SKM-1 treated with dmso at 0.1 percent for 144 hours (cell line): ENCODE results near the gene ELMOD1.
A peak's percentile ranks its signal among the peaks of the same experiment; 100 is the strongest.
"Not testable (repeated sequence)": the region's sequence is repeated elsewhere in the genome, so short reads cannot be mapped to it uniquely, and the experiment has no call there.

Experiments used
- DNase-seq: peaks from one replicate; lab custom pipeline; 2025; ENCODE audit not compliant: unreplicated experiment; lab: John Stamatoyannopoulos, UW

Gene ELMOD1

DNA sequence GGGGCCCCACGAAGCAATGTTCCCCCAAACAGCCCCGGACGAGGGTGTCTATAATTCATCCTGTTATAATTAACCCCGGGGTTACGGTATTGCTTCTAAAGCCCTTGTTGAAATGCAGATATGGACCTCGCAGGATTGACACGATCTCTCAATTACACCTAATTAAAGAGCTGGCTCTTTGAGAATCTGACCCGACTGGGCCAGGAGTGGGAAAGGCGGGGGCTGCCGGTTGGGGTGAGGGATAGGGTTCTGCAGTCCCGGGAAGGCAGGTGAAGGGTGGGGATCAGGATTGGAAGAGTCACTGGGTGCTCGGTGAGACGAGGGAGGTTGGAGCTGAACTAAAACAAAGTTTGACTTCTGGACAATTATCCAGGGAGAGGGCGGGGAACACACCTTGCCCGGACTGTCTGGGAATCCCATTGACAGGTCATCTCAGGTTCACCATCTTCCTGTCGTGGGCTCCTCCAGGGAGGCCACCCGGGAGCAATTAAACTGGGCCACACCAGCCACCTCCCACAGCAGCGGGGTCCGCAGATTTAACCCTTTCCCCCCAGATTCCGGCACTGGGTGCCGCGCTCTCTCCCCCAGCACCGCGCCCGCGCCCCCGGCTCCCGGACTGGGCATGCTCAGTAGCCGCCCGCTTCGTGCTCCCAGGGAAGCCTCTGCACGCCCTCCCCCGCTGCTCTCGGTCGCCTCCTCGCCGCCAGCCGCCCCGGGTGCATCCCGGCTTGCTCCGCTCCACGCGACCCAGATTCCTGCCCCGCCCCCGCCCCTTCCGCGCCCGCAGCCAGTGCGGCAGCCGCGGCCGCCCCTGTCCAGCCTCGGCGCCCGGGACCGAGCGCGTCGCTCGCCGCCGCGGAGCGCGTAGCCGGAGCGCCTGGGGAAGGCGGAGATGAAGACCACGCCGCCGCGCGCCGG lies at the start of gene ELMOD1:
TSS of gene ELMOD1 (plus strand) at position 688 of the 918 bp plus-strand sequence. CDS start 27,043 bp downstream, outside the sequence.
- DNase-seq, result peak; percentile 6

DNA sequence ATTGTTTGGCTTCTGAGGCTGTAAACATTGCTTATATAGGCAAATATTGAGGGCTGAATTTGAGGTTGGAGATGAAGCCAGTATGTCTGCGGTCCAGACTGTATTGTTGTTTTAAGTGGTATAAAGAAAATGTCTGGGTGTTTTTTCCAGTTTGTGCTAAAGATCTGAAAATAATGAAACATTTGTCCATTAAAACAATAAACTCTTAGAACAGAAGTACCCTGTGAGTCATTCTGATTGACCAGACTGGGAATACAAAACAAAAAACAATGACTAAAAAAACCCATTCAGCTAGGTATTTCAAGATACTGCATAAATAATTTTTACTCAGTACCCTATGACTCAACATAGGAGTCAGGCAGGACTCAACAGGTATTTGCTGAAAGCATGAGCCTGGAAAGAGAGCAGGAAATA lies 45.8 kb upstream of the ELMOD1 start:
- DNase-seq, result no peak

DNA sequence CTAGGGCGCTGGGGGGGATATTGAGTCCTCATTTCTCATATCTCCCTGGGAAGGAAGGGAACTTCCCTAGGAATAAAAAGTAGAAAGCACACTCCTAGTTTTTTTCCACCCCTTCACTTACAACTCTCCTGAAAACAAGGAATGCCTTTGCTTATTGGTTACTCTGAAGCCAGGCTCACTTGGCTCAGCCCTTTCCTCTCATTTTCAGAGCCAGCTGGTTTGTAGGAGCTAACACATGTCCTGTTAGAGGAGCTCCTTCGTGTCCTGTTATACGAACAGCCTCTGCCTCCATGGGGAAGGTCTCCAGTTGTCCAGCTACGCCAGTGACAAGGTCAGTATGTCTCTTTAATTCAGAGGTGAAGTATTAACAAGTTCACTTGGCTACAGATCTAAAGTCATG lies 43.0 kb upstream of the ELMOD1 start:
- DNase-seq, result no peak

DNA sequence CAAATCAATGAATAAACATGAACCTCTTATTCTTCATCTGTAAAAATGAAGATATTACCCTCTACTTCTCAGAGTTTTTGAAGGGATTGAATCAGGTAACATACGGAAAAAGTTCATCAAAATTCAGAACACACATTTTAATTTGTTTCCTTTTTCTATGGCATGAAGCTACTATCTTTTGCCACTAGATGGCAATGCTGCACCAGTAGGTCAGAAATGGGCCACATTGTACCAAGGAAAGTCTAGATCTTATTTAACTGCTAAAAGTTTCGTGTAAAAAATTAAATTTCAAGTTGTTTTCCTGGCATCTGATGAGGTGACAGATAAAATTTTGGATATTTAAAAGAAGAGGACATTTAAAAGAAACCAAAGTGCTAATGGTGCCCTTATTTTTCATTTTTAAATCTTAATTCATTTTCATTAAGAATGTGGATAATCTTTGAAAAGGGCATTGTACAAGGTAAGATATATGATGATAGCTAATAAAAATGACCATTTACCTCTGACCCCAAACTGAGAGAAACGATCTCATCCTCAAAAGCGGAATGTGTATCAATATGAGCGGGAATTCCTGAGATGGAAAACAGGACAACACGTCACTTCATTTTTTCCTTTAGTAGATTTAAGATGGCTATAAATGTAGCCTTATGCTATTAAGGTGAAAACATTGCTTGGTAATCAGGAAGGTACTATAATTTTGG lies 41.5 kb upstream of the ELMOD1 start:
- peak; percentile 13 for DNase-seq

DNA sequence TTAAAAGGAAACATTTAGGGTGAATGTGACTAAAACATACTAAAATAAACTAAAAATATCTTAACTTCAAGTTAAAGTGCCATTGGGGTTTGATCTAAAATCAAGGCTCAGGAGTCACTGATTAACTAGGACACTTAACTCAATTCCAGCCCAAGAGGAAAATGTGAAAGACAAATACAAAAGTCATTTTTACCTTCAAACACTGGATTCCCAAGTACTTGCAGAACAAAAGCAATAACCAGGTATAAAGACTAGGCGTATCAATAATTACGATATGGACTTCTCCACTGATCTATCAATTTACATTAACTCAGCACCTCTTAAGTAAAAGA lies 41.0 kb upstream of the ELMOD1 start:
- no peak for DNase-seq

DNA sequence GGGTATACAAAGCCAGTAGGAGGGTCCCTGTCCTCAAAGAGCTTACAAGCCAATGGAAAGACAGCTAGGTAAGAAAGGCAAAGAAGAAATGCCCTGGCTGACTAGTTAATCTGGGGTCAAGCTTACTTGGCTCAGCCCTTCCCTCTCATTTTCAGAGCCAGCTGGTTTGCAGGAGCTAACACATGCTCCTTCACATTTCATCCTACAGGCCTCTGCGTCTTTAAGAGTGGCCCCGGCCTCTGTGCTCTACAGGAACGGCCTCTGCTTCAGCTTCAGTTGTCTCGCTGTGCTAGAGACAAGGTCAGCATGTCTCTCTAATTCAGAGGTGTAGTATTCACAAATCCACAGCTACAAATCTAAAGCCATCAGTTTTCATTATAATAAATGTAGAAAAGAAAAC lies 40.6 kb upstream of the ELMOD1 start:
- no peak for DNase-seq

DNA sequence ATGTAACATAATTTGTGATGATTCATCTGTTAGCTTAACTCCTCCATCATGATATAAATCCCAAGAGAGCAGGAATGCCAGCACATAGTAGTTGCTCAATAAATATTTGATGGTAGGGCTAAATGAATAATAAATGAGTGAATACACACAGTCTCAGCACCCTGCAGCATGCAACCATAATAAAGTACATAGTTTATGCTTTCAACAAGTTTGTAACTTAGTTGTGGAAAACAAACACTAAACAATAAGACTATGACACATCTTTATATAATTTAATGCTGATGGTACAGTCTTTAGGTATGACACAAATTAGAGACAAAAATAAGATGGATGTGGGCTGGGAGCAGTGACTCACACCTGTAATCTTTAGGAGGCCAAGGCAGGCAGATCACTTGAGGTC lies 29.3 kb upstream of the ELMOD1 start:
- no peak for DNase-seq

DNA sequence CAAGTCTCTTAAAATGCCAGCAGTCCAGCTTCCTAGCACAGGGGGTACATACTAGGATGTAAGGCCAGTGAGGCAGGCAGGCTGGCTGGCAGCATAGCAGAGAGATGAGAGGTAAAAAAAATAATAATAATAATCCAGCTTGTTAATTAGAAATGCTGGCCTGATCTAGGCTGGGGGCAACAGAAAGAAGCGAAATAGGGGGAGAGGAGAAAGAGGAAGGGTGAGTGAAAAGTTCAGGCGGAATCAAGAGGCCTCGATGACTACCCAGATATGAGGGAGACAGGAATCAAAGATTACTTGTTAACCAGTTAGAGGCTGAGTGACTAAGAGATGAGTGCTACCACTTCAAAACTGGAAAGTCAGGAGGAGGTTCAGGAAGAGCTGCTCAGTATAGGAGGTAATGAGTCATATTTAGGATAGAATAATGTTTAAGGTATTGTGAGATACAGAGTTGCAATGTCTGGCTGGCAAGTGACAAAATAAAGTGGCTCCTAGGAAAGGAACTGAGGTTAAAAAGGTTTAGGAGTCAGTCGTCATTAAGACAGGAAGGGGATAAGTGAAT lies 28.2 kb upstream of the ELMOD1 start:
- no peak for DNase-seq

DNA sequence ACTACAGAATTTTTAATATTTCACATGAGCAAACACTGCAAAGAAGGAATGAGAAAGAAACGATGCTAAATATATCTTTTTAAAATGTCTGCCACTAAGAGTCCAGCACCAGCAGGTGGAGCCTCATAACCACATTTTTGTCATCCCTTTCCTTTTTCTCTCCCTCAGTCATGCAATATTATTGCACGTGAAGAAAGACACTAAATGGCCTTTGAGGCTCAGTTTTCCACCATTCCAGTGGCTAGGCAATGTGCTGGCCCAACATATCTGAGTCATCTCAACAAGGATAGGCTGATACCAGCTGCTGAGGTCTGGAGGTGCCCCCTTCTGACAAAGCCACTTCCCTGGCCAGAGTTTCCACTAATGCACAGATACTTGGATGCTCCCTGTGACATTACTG lies 27.2 kb upstream of the ELMOD1 start:
- peak; percentile 59 for DNase-seq

DNA sequence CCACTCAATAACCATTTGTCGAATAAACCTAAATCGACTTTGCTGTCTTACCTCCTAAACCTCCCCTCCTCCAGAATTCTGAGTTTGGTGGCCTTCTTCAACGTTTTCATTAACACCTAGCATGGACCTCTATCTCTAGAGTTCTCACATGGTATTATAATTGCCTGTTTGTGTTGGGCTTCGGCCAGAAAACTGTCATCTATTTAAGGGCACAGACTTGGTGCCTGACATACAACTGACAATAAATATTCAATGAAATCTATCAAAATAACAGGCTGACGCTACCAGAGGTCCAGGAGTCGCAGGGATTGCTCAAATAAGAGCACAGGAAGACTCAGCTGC lies 26.1 kb upstream of the ELMOD1 start:
- no peak for DNase-seq

DNA sequence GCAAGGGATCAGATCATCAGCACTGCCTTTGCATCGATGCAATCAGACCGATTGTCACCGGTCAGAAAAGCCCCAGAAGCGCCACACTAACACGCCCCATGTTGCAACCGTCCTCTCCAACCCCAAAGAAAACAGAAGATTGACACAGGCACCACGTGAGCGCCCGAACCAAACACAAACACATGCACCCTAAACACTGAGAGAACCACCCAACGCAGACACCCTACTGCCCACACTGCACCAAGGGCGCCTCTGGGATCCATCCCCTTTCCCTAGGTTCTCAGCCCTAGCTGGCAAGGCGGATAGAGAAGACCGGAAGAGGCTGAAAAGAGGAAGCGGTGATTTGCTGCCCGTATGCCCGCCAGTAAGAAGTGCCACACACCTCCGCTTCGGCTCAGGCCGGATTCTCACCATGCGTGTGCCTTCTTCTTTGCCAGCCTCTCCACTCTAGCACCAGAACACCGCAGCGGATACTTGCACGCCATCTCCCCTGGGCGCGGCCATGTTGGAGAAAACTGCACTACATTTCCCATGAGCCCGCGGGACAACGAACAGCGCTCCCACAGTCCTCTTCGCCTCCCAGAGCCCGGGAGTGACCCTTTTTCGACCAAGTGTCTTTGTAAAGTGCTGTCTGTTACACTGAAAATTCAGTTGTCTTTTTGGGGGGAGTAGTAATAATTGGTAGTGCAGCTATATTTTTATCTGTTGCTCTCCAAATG lies 25.6 kb upstream of the ELMOD1 start, which contains the start of gene ALKBH8:
TSS of gene ALKBH8 (minus strand) at position 517 of the 719 bp plus-strand sequence. CDS start 4,842 bp downstream, outside the sequence.
- DNase-seq, result peak; percentile 70

DNA sequence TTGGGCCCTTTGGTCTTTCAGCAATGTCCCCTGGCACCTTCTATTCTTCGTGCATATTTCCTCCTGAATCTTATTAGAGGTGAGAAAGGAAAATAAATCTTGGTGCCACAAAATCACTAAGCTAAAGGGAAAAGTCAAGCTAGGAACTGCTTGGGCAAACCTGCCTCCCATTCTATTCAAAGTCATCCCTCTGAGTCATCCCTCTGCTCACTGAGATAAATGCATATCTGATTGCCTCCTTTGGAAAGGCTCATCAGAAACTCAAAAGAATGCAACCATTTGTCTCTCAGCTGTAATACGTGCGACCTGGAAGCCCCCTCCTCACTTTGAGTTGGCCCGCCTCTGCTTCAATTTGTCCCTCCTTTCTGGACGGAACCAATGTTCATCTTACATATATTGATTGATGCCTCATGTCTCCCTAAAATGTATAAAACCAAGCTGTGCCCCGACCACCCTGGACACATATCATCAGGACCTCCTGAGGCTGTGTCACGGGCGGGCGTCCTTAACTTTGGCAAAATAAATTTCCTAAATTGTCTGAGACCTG lies 24.9 kb upstream of the ELMOD1 start:
- DNase-seq, result not testable (repeated sequence)

DNA sequence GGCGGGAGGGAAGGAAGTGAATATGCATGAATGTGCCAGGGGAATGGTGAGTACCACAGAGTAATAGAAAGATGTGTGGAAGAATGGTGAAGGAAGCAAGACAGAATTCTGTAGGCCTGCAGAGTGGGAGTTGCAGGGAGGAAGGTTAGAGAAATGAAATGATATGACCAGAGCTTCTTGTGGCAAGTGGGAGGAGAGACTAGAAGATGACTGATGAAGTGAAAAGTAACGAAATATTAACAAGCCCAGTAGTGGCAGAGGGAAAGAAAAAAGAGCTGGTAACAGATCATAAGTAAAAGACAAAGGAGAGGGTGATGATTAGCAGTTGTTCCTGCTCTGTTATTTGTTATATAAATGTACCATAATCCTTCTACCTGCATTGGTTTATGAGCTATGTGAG lies 24.4 kb upstream of the ELMOD1 start:
- no peak for DNase-seq

DNA sequence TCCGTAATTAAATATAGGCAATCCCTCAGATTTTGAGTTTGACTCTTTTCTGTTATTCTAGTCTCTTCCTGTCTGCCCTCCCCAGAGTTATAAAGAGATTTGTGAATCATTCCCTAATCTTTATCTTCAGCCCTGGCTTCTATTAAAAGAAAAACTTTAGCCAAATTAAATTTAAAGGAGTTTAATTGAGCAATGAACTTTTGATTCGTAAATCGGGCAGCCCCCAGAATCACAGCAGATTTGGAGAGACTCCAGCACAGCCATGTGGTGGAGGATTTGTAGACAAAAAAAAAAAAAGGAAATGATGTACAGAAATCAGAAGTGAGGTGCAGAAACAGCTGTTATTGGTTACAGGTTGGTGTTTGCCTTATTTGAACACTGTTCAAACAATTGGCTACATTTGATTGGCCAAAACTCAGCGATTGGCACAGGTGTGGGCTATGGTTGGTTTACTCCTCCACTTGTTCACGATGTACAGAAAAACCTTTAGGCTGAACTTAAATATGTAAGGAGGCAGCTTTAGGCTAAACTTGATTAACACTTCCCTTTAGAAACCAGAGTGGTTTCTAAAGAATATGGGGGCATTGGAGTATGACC lies 23.1 kb upstream of the ELMOD1 start:
- no peak for DNase-seq

DNA sequence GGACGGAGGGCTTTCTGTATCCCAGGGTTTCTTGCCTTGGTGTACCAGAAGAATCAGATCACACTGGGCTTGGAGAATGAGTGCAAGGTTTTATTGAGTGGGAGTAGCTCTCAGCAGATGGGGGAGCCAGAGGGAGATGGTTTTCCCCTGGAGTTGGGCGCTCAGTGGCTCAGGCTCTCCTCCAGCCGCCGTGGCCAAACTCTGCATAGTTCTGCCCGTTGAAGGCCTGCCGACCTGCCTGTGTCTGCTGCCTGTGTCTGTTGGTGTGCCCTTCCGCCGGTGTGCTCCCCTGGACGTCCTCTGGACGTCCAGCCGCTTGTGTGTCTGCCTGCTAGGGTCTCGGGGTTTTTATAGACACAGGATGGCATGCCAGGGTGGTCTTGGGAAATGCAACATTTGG lies 20.9 kb upstream of the ELMOD1 start:
- DNase-seq, result no peak

DNA sequence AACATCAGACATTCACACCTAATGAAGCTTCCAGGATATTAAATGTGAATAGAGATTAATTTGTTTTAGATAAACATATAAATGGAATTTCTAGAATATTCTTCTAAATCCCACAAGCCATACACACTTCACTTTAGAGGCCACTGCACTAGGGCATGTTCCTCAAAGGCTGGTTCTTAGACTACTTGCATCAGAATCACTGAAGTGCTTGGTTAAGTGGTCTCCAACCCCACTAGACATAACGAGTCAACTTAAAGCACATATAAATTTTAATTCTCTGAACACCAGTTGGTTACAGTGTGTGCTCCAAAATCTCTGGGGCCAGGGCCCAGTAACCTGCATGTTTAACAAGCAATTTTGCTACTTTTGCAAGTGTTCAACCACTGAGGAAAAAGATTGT lies 17.5 kb upstream of the ELMOD1 start:
- no peak for DNase-seq

DNA sequence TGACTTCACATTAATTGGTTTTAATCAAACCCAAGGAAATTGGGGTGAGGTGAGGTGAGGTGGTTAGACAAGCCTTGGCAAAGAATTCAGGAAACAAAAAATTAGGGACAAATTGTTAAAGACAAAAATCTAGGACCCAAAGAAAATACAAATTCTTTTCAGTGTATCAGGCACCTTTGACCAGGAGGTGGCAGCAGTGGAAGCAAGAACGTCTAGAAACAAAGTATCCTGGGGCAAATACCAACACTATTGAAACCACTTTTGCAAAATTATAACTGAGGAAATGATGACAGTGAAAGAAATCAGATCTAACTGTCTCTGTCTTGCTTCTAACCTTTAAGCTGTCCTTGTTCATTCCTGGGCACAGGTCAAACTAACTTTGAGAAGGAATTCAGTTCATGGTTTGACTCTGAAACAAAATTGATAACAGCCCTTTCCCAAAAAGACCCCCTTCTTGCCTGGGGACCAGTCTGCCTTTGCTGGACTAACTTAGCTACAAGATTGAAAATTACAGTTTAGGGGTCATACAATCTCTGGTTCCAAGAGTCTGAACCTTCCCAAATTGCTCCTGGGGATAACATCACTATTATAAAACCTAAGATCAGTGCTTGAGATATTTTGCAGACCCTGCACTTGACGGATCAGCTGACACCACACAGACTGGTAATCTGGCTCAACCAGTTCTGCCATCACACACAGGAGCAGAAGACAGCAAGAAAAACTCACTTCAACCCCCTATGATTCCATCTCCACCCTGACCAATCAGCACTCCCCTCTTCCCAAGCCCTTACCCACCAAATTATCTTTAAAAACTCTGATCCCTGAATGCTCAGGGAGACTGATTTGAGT lies 14.2 kb upstream of the ELMOD1 start:
- DNase-seq, result peak; percentile 43

DNA sequence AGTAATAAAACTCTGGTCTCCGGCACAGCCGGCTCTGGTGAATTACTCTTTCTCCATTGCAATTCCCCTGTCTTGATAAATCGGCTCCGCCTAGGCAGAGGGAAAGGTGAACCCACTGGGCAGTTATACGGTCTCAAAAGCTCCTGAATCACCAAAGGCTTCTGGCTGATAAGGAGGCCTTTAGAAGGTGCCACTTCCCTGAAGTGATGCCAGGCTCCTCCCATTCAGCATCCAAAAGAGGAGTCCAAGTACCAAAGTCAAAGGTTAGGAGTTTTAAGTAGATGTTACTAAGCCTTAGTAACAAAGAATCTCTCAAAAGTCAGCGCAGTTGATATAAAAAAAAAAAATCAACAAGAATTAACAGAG lies 13.6 kb upstream of the ELMOD1 start:
- no peak for DNase-seq

DNA sequence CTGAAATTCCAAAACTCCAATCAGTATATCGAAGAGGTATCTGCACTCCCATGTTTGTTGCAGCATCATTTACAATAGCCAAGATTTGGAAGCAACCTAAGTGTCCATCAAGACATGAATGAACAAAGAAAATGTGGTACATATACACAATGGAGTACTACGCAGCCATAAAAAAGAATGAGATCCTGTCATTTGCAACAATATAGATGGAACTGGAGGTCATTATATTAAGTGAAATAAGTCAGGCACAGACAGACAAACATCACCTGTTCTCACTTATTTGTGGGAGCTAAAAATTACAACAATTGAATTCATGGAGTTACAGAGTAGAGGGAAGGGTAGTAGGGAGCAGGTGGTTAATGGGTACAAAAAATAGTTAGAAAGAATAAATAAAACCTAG lies 11.8 kb upstream of the ELMOD1 start:
- DNase-seq, result not testable (repeated sequence)

DNA sequence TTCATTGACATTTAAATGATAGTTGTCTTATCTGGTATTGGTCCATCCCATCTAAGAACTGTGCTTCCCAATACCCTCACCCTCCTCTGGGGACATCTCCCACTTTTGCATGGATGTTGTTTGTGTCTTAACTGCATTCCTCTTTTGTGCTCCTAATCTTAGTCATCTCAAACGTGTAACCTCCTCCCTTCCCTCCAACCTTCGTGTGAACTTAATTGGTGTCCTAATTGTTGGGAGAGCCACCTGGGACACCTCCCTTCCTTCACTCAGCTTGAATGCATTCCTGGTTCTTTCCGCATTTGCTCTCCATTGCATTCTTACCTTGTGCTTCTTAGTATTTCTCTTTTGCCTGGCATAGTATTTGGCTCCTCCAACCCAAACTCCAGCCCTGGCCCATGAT lies 9.8 kb upstream of the ELMOD1 start:
- no peak for DNase-seq
